GM19238 (cell line): ENCODE results near the gene DPT.
"Not testable (repeated sequence)": the region's sequence is repeated elsewhere in the genome, so short reads cannot be mapped to it uniquely, and the experiment has no call there.

Source experiments
- DNase-seq: peaks from one replicate; pipeline ENCODE4 v3.0.0; 2011; ENCODE audit warnings: low spot score; ENCODE audit not compliant: insufficient read length

The DPT gene

DNA sequence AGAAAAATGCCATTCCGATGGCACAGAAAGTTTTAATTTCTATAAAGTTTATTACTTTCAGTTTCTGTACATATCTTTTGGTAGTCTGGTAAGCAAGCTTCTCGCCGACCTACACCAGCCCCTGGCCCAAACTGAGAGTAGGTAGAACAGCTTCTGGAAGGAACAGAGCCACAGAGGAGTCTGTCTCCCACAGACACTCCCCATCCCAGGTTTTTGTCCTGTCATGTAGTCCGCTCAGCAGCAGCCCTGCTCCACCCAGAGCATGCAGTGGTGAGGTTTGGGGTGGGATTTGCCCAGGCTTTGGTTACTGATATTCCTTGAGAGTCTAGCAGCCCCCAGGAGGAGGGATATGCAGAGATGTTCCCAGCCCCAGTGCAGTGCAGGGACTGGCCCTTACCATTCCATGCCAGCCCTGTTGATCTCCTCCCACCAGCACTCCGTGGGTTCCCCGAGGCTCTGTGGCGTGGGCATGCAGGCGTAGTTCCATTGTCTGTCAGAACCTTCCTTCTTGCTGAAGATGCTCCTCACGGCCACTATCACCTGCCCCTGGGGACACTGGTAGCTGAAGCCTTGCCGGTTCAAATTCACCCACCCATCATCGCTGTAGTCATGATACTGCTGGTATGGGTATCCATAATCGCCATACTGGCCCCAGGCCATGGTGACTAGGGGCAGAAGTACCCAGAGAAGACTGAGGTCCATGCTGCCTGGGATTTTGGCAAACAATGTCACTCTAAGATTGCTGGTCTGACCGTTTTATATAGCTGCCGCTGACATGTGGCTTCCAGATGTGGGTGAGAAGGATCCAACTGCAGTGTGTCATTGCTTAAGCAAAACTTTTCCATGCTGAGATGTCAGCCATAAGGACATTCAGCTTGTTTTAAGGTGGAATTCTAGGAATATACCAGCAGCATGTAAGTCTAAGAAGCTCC lies at the start of gene DPT:
Gene DPT (minus strand): TSS at position 734 of the 932 bp plus-strand sequence. CDS start 32 bp downstream, at position 702.
- no peak for DNase-seq

DNA sequence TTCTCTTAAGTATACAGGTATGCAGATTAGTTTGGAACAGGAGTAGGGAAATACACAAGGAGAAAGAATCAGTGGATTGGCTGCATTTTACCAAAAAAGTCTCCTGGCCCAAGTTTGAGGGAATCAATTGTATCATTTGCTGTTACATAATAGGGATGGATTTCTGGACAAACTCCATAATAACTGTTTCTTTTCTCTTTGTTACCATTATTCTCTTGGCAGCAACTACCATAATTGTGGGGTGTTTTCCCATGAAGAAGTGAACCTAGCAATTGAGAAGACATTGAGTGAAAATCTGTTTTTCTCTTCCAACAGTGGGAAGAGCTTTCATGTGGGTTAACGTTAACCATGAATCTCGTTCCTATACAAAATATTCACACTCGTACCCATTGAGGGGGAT lies 46.4 kb upstream of the DPT start:
- DNase-seq = no peak

DNA sequence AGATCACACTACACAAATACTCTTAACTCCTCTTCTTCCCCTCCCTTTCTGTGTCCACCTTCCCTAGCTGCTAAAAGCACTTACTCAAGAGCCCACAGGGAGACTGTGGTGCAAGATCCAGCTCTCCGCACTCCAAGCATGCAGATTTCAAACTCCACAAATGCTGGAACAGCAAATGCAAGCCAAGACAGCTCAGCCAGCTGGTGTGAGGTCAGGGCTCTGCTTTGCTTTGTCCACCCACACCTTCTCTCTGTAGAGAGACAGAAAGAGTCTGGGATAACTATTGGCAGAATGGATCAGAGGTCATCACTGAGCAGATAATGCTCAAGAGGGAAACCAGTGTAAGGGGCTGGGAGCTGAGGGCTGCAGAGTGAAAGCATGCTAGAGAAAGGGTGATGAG lies 45.2 kb upstream of the DPT start:
- DNase-seq = no peak

DNA sequence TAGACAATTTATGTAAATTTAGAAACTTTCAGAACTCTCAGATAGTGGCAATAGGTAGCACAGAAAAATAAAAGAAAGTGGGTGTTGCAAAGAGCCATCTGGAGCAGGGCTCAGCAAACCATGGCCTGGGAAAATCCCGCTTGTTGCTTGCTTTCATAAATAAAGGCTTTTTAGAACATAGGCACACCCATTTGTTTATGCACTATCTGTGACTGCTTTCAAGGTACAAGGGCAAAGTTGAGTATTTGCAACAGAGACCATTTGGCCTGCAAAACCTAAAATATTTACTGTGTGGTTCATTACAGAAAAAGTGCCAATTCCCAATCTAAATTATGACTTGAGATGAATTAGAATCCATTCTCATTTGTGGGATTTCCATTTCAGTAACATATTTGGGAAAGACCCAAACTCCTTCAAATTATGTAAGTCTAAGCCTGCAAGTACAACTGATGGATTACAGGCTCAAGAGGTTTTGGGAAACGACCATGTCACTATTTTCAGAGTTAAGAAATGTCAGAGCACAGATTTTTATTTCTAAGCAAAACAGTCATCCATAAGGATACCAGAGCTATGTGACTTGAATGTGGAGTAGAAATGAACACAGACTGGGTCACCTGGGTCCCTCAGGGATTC lies 43.5 kb upstream of the DPT start:
- no peak for DNase-seq

DNA sequence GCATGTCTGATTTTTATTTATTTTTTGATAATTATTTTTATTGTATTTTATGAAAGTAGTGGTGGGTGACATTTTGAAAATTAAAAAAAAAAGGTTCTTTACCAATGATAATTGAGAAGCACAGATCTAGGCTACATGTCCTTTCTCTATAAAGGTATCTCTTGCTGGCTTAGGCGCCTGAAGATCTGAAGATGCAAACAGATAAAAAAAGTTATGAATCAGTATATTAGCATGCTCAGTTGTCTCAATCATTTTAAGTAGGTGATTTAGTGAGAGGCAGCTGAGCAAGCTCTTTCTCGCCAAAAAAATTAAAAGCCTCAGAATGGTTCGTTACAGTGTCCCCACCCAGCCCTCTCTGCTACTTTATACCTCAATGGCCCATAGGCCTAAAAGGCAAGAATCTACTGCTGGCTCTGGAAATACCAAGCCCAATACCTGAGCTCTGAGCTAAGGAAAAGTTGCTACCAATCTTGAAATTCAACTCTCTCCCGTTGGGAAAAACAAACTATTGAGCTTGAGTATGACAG lies 42.2 kb upstream of the DPT start:
- no peak for DNase-seq

DNA sequence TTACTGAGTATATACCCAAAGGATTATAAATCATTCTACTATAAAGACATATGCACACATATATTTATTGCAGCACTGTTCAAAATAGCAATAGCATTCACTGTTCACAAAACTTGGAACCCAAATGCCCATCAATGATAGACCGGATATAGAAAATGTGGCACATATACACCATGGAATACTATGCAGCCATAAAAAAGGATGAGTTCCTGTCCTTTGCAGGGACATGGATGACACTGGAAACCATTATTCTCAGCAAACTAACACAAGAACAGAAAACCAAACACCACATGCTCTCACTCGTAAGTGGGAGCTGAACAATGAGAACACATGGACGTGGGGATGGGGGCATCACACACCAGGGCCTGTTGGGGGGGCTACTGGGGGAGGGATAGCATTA lies 40.9 kb upstream of the DPT start:
- DNase-seq = not testable (repeated sequence)

DNA sequence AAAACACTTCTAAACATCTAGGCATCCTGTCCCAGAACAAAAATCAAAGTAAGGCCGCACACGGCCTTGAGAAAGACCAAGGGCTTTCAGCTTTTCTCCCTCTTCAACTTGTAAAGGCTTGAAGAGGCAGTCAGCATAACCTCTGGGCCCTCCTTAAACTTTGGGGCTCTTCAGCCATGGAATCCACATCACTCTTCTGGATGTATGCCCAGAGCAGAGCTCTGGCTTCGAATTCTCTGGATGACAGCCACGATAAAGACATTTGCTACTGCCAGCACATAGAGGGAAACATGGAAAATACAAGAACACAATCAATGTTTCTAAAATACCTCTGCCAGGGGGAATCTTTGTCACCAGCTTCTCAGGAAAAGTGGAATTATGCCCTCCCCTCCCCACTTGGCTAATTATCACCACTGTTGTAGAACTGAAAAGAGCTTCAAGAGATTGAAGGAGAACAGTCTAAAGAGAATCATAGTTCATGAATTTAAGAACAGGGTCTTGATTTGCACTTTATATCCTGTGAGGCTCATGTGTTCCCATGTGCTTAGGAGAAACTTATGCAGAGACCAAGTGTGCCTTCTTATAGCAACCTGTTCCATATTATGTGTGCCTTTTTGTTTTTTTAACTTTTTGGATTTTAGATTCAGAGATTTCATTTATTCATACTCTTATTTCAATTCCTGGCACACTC lies 39.0 kb upstream of the DPT start:
- DNase-seq = no peak

DNA sequence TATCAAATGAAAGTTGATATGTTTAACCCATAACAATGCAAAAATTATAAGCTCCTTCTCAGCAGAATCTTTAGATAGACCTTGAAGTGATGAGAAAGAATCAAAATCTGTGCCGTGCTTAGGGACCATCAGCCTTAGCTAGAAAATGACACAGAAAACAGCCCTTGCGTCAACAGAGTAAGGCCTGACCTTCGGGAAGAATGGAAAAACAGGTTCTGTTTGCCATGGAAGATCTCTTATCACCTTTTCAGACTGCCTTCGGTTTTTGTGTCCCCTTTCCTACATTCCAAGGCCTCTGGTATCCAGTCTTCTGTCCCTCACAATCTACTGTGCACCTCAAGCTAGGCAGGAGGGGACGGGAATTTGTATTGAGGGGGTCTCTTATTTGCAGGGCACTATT lies 37.6 kb upstream of the DPT start:
- DNase-seq = no peak

DNA sequence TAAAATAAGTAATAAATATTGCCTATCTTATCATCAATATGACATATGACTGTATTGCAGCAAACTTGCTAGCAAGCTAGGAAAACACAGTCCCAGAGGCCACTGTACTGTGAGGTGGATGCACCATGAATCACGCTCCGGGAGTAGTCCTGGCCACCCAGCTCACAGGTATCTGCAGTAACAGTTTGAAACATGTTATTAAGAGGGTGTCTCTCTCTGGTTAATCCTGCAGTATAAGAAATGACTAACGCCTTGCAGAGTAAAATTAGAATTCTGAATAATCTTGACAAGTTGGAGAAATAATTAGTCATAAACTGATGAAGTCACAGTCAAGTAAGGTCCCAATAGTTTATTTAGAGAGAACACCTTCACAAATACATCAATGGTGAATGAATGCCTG lies 34.0 kb upstream of the DPT start:
- DNase-seq = no peak

DNA sequence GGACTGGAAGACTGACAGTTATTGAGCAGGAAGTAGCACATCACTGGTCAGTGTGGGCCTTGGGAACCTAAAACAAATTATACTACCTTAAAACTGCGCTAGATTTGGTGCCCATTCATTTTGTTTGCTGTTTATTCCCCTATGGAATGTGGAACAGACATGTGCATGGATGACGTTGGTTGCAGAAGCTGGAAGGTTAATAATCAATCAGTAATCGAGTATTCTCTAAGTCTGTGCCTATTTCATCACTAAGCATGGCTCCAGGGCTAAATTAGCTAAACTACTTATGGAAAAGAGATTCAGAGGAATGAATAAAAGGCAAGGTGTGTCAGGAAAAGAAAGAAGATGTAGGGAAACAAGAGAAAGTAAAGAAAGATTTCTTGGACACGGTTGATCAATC lies 33.5 kb upstream of the DPT start:
- DNase-seq = no peak

DNA sequence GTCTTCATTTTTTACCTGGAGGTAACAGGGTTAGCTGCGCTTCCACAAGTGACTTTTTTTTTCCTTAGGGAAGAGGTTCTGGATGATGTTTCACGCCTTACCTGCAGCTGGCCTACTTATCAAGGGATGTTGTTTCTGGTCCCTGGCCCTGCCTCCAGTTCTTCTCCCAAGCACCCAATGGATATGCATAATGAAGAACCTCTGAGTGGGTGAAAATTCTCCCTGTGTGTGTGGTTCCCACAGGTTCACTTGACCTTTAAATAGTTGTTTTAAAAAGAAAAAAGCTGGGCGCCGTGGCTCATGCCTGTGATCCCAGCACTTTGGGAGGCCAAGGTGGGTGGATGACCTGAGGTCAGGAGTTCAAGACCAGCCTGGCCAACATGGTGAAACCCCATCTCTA lies 31.8 kb upstream of the DPT start:
- DNase-seq = no peak

DNA sequence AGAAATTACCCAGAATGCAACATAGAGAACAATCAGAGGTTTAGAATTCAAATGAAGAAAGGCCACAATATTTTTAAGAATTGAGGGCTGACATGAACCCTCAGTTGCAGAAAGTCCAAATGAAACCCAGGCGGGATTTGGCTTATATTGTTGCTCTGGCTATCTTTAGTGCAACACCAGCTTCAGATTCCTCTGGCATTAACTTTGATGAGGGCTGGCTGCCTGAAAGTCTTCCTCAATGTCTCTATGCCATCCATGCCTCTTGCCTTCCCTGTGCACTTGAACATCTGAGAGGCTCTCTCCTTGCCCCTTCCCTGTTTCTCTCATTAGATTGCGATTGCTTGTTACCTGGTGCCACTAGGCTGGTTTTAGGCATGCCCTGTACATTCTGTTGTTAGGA lies 31.2 kb upstream of the DPT start:
- DNase-seq = no peak

DNA sequence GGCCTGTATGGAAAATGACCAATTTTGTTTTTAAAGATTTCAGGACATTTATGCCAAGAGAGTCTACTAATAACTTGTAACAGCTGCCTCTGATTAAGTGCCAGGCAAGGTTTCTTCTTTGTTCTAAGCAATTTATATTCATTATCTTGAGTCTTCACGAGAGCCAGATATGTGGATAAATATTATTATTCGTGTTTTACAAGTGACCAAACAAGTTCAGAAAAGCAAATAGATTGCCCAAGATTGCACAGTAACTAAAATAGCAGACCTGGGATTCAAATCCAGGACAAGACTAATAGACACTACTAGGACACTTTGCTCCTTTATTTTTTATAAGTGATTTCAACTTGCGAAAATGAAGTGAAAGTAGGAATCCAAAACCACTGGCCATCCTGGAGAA lies 30.1 kb upstream of the DPT start:
- DNase-seq = no peak

DNA sequence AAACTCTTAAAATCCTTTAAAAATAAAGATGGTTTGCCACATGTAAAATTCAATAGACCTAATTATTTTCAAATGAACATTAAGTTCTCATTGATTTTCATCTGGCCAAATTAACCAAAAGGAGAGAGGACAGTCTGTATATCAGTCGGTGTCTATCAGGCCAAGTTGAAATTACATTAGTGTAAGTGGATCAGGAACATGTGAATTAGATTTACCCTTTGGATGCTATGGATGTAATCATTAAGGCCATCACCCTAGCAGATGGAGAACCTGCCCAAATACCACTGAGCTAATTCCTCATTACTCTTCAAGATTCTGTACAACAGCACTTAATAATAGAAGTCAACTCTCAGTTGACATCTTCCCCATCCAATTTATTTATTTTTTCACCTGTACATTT lies 29.5 kb upstream of the DPT start:
- DNase-seq = no peak

DNA sequence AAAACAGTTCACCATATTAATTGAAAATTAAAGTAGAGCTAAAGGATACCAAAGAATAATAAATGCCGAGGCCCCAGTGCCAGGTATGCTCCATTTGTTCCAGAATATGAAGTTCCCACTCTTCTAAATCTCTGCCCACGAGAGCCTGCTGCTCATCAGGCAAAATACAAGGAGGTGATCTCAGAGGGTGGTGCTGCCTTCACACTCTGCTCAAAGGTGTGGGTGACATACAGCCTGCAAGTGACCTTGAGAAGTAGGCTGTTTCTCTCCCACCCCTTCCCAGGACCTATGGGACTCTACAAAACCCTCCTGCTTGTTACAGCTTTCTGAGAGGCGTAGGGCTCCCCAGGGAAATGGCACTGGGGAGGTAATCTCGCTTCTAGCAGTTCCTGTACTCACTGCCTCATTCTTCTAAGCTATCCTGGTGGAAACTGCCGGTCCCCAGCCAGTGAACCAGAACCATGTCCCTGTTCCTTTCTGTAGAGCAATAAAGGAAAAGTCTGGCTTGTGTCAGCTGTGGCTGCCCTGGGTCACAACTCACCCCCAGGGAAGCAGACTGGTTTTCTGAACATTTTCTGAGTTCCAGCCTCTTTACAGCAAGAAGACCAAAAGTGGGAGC lies 26.9 kb upstream of the DPT start:
- no peak for DNase-seq

DNA sequence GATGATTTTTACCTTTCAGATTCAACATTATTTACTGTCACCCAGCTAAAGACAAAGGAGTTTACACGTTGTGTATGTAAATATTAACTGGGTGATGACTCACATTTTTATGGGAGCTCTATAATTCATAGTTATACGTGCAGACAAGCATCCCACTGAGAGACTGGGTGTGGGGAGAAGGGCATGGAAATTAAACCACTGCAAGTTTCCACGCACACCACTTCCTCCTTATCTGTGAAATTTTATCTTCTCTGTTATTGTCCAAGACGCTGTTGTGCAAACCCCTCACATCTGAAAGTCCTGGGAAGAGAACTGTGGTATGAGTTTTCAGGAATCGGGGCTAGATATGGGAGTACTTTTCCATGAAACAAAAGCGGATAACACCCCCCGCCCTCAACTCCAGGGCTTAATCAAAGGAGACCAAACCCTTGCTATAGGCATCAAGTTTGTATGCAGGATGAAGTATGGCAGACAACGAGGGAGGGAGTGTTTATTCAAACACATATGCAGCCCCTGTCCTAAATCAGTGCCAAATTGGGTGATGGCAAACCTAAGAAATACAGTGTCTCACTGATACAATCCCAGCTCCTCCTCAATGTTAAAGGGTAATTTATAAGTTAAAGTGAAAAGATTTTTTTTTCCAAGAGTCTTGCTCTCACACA lies 23.3 kb upstream of the DPT start:
- DNase-seq = no peak

DNA sequence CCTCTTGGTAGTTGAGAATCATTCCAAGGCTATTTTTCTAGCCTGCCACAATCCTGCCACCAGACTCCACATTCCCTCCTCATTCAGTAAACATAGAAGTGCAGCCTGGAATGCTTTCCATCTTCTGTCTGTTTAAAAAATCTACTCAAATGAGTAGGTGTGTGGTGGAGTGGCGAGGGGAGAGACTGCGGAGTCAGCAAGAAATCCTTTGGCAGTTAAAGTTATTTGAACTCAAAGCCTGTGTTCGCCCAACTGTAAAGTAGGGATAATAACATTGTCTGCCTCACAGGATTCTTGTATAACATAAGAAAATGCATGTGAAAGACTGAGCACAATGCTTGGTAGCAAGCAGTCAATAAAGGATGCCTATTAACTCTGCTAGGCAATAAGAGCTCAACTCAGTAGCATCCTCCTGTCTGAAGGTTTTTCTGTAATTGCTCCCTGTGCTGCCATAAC lies 22.2 kb upstream of the DPT start:
- DNase-seq = no peak

DNA sequence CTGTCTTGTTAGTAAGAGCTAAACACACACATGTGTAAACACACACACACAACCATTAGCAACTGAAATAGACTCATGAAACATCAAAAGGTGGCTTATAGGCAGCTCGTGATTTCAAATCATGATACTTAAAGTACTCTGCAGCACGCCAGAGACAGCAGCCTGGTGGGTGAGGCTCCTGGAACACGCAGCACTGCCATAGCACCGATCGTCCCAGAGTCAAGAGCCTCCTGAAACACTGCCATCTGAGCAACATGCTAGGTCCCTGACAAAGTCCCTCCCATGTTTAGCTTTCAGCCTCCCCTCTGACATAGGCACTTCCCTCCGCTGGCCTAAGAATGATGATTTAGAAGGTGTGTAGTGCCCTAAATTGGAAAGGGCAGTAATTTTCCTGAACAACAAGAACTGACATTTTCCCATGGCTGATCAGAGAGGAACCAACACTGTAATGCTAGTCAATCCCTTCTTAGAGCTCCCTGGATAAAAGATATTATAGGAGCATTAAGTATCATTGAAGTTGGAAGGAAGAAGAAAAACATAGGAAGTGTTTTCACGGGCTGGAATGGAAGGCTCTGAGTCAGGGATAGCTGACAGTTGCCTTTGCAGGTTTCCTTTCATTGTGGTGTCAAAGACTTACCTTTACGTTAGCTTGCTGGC lies 14.1 kb upstream of the DPT start:
- no peak for DNase-seq

DNA sequence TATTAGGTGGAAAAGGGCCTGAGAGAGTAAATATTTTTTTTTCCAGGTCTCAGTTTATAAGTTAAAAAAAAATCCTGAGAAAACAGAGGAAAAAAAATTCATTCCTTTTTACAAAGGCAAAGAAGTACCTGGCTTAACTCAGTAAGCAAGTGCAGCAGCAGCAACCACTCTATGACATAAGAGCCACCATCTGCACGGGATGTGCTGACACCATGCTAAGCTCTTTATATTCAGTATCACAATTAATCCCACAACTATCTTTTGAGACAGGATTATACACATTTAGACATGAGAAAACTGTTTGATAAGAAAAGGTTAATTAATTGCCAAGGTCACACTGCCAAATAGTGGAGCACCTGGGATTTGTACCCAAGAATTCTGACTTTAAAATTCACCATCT lies 13.4 kb upstream of the DPT start:
- no peak for DNase-seq

DNA sequence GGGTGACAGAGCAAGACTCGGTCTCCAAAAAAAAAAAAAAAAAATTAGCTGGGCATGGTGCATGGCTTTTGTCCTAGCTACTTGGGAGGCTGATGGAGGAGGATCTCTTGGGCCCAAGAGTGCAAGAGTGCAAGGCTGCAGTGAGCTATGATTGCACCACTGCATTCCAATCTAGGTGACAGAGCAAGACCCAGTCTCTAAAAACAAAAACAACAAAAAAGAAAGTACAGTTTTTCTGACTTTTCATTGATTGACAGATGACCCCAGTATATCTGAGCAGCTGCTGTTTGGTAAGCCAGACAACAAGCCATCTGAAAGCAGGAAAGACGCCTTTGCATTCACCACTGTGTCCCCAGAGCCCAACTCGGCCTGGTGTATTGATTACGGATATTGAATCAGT lies 10.9 kb upstream of the DPT start:
- no peak for DNase-seq

DNA sequence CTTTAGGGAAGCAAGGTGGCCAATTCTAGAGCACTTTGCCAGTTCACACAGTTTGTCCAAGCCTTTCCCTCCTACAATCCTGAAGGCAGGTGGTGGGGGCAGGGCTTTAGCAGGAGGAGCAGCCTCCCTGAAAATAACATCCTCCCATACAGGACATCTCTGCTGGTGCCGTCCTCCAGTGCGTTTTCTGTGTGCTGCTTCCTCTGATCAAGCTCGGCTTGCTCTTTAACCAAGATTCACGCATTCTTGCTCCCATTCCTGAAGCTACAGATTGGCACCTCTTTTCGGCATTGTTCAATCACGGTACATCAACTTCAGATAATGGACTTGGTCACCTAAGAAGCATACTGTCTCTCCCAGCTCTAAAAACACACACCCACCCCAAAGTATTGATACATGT lies 7.5 kb upstream of the DPT start:
- DNase-seq = no peak
